IMR-90 (cell line): ENCODE results near the gene TTC39B. TPM values are rescaled to one million over a fixed set of nuclear protein-coding genes. Genes with fewer than 3 reads are reported as not detected.

Experiments
- ATAC-seq: fragments of 200-7000 bp; cut with Tn5 transposase; 2 replicates; pipeline ENCODE4 v1.9.1; 2020; ENCODE audit warnings: low read depth, mild to moderate bottlenecking, moderate library complexity
- BruUV-seq: library from RNA; stranded (reverse); fragments of 400-500 nt; replicated peaks from 2 replicates; lab custom pipeline; 2021; lab: Mats Ljungman, UMichigan
- CTCF ChIA-PET: fragments of 300-600 bp; formaldehyde crosslinking; extraction: SDS; loops from one replicate; lab custom pipeline; 2021; ENCODE audit warnings: antibody characterized with exemption; lab: Yijun Ruan, JAX
- POLR2A ChIA-PET: fragments of 300-600 bp; sonication (Branson Sonifier 250); formaldehyde crosslinking; loops from one replicate; lab custom pipeline; 2022; ENCODE audit warnings: antibody characterized with exemption; ENCODE audit not compliant: unreplicated experiment; lab: Charles Lee
- DNase-seq: peaks from one replicate; pipeline ENCODE4 v3.0.0; 2013
- H2AFZ ChIP-seq: replicated peaks from 2 replicates; pipeline ENCODE3; 2013; ENCODE audit warnings: low read length, mild to moderate bottlenecking; ENCODE audit not compliant: poor library complexity
- H2AK5ac ChIP-seq: 2 replicates; pipeline ENCODE4 v1.6.1; 2013; ENCODE audit warnings: low read depth, low read length, inconsistent platforms
- H2AK9ac ChIP-seq: replicated peaks from 2 replicates; pipeline ENCODE3; 2013; ENCODE audit warnings: mild to moderate bottlenecking, low read depth, low read length, moderate library complexity; ENCODE audit not compliant: poor library complexity
- H2BK120ac ChIP-seq: 2 replicates; pipeline ENCODE4 v1.6.1; 2013; ENCODE audit warnings: low read depth, low read length, inconsistent platforms
- H2BK15ac ChIP-seq: 3 replicates; pipeline ENCODE4 v1.6.1; 2013; ENCODE audit warnings: low read depth, low read length, inconsistent platforms
- H2BK20ac ChIP-seq: 2 replicates; pipeline ENCODE4 v1.6.1; 2013; ENCODE audit warnings: low read depth, mild to moderate bottlenecking, inconsistent platforms, low read length, moderate library complexity
- H2BK5ac ChIP-seq: 2 replicates; pipeline ENCODE4 v1.6.1; 2013; ENCODE audit warnings: mild to moderate bottlenecking, low read depth, low read length, inconsistent platforms; ENCODE audit not compliant: poor library complexity, severe bottlenecking
- H3K14ac ChIP-seq: replicated peaks from 2 replicates; pipeline ENCODE4 v1.6.1; 2013; ENCODE audit warnings: low read depth, low read length, inconsistent platforms
- H3K18ac ChIP-seq: 2 replicates; pipeline ENCODE4 v1.6.1; 2013; ENCODE audit warnings: low read depth, low read length, control low read depth
- H3K23ac ChIP-seq: 2 replicates; pipeline ENCODE4 v1.6.1; 2013; ENCODE audit warnings: low read depth, low read length, inconsistent platforms
- H3K27ac ChIP-seq: 2 replicates; pipeline ENCODE4 v1.5.1; 2013; ENCODE audit warnings: mild to moderate bottlenecking, control low read depth, low read length; ENCODE audit not compliant: insufficient read depth
- H3K27me3 ChIP-seq: 2 replicates; pipeline ENCODE4 v1.6.1; 2013; ENCODE audit warnings: low read length; ENCODE audit not compliant: control insufficient read depth, insufficient read depth
- H3K36me3 ChIP-seq: 2 replicates; pipeline ENCODE4 v1.6.1; 2013; ENCODE audit warnings: low read length, mixed read lengths; ENCODE audit not compliant: control insufficient read depth, insufficient read depth
- H3K4ac ChIP-seq: 2 replicates; pipeline ENCODE4 v1.6.1; 2013; ENCODE audit warnings: low read depth, low read length, inconsistent platforms
- H3K4me1 ChIP-seq: 2 replicates; pipeline ENCODE4 v1.6.1; 2013; ENCODE audit warnings: low read length, mixed read lengths; ENCODE audit not compliant: control insufficient read depth, insufficient read depth
- H3K4me2 ChIP-seq: 2 replicates; pipeline ENCODE4 v1.6.1; 2013; ENCODE audit warnings: low read depth, mild to moderate bottlenecking, control low read depth, low read length, moderate library complexity
- H3K4me3 ChIP-seq: 2 replicates; pipeline ENCODE4 v1.5.1; 2013; ENCODE audit warnings: low read depth, mild to moderate bottlenecking, control low read depth, low read length, moderate library complexity; ENCODE audit not compliant: insufficient read depth
- H3K56ac ChIP-seq: 2 replicates; pipeline ENCODE4 v1.6.1; 2013; ENCODE audit warnings: low read length, inconsistent platforms; ENCODE audit not compliant: insufficient read depth; ENCODE audit errors: extremely low read depth
- H3K79me1 ChIP-seq, 2 experiments: 2 replicates each; pipeline ENCODE4 v1.6.1; 2013; ENCODE audit warnings: low read length in 2 of 2, inconsistent platforms in 1 of 2, low read depth in 1 of 2
- H3K9ac ChIP-seq: 2 replicates; pipeline ENCODE4 v1.6.1; 2013; ENCODE audit warnings: low read depth, low read length, control low read depth
- H3K9me1 ChIP-seq: 2 replicates; pipeline ENCODE4 v1.6.1; 2013; ENCODE audit warnings: low read length, inconsistent platforms; ENCODE audit not compliant: insufficient read depth
- H3K9me3 ChIP-seq: 2 replicates; pipeline ENCODE4 v1.6.1; 2013; ENCODE audit warnings: low read length; ENCODE audit not compliant: control insufficient read depth, insufficient read depth
- H4K20me1 ChIP-seq: 2 replicates; pipeline ENCODE4 v1.6.1; 2013; ENCODE audit warnings: low read length, inconsistent platforms; ENCODE audit not compliant: insufficient read depth
- H4K5ac ChIP-seq: 2 replicates; pipeline ENCODE4 v1.6.1; 2013; ENCODE audit warnings: mild to moderate bottlenecking, low read depth, low read length, control low read depth
- H4K8ac ChIP-seq, 2 experiments: 2 replicates each; pipeline ENCODE4 v1.6.1; 2013; ENCODE audit warnings: low read depth in 2 of 2, low read length in 2 of 2, control low read depth in 1 of 2, inconsistent platforms in 1 of 2
- H4K91ac ChIP-seq: 2 replicates; pipeline ENCODE4 v1.6.1; 2013; ENCODE audit warnings: low read depth, low read length, inconsistent platforms; ENCODE audit not compliant: insufficient read depth
- CEBPB ChIP-seq: IDR thresholded peaks from 2 replicates; pipeline ENCODE4 v1.6.1; 2012; ENCODE audit warnings: low read depth, low read length, improper control_type of control experiment
- CTCF ChIP-seq: conservative IDR thresholded peaks from 2 replicates; pipeline ENCODE4 v1.5.1; 2012; ENCODE audit warnings: mild to moderate bottlenecking, low read depth, low read length, improper control_type of control experiment
- ELK1 ChIP-seq: fragments of 150-350 bp; IDR thresholded peaks from 2 replicates; pipeline ENCODE4 v1.6.1; 2016; ENCODE audit warnings: low read depth, mild to moderate bottlenecking, low read length, moderate library complexity, borderline replicate concordance
- MAFK ChIP-seq: IDR thresholded peaks from 2 replicates; pipeline ENCODE4 v1.6.1; 2012; ENCODE audit warnings: low read depth, low read length, improper control_type of control experiment
- MAZ ChIP-seq: IDR thresholded peaks from 2 replicates; pipeline ENCODE4 v1.6.1; 2012; ENCODE audit warnings: low read depth, mild to moderate bottlenecking, low read length, improper control_type of control experiment, moderate library complexity, borderline replicate concordance
- POLR2A ChIP-seq: IDR thresholded peaks from 2 replicates; pipeline ENCODE4 v1.6.1; 2012; ENCODE audit warnings: mild to moderate bottlenecking, low read depth, low read length
- RFX5 ChIP-seq: IDR thresholded peaks from 2 replicates; pipeline ENCODE4 v1.8.0; 2012; ENCODE audit warnings: low read depth, mild to moderate bottlenecking, low read length, moderate library complexity
- USF2 ChIP-seq: fragments of 150-350 bp; IDR thresholded peaks from 2 replicates; pipeline ENCODE4 v1.6.1; 2017; ENCODE audit warnings: mild to moderate bottlenecking, antibody characterized with exemption, low read length, low read depth
- whole genome bisulfite sequencing, 2 experiments: methylation state at CpG; one replicate each; pipeline versions ENCODE4 v1.1.5 to v1.1.7; 2013; ENCODE audit warnings: missing lambda C conversion rate in 2 of 2; ENCODE audit not compliant: insufficient read length in 1 of 2; ENCODE audit errors: extremely low coverage in 2 of 2; 5-methylcytosine and 5-hydroxymethylcytosine counted together
- dilution Hi-C: fragments of 300-500 bp; cut with HindIII; formaldehyde crosslinking; loops from one replicate; pipeline ENCODE4 v1.14.3; 2018; ENCODE audit warnings: low sequenced_read_pairs; ENCODE audit not compliant: unreplicated experiment
- in situ Hi-C: fragments of 300-500 bp; cut with MboI; formaldehyde crosslinking; loops from 3 replicates; pipeline ENCODE4 v1.14.3; 2019; ENCODE audit warnings: low sequenced_read_pairs, inconsistent platforms, mixed read lengths
- intact Hi-C: fragments of 100-400 bp; cut with micrococcal nuclease; formaldehyde crosslinking; loops from 2 replicates; pipeline ENCODE4 v1.10.0; 2022
- polyA plus RNA-seq, 3 experiments: library from polyadenylated mRNA; depleted of rRNA; stranded (reverse); fragments of >200 nt; gene quantifications; 2 replicates each; pipeline ENCODE4 v1.2.3, GENCODE V29; 2012; ENCODE audit warnings: low replicate concordance in 1 of 3
- total RNA-seq: library from RNA; depleted of rRNA; stranded (reverse); fragments of >200 nt; gene quantifications from 2 replicates; pipeline ENCODE4 v1.2.3, GENCODE V29; 2012

TTC39B gene
- total and polyA plus RNA-seq, 2 of the 4 experiments (the other 2 are of a cell fraction) = 2.5 to 12.2 TPM

- ChIA-PET POLR2A (no interaction called here), CTCF (no interaction called here)
- Histone ChIP-seq H3K23ac (peak overlapping the region; percentile 68), H3K9me3 (no peaks in the 10 kb centered on the region), H2AFZ (peak overlapping the region; percentile 98), H3K56ac (peak overlapping the region; percentile 40; the same call in 1 of the 2 replicates), H3K18ac (peak overlapping the region; percentile 14; the same call in 1 of the 2 replicates), H3K4me2 (peak overlapping the region; percentile 85), H3K36me3 (no peaks in the 10 kb centered on the region), H2BK20ac (no peak overlapping the region), H4K91ac (peak overlapping the region; percentile 84), H3K4ac (peak overlapping the region; percentile 78), H2BK15ac (no peak overlapping the region), H2BK5ac (peak overlapping the region; percentile 18), H3K79me1 (peaks cover 17 to 28% of the 10 kb centered on the region in 2 experiments), H3K9ac (peak overlapping the region; percentile 95), H3K27ac (peak overlapping the region; percentile 96), H4K5ac (peak overlapping the region; percentile 18; the same call in 1 of the 2 replicates), H3K4me3 (peak overlapping the region; percentile 95), H4K8ac (peak overlapping the region; percentile 73 to 75; a peak in 3 of 4 replicates), H3K9me1 (peaks cover 2% of the 10 kb centered on the region; the same call in 1 of the 2 replicates), H2AK9ac (peak overlapping the region; percentile 75), H3K4me1 (peaks cover 5% of the 10 kb centered on the region), H4K20me1 (no peaks in the 10 kb centered on the region), H2BK120ac (peak overlapping the region; percentile 42), H3K14ac (peak overlapping the region; percentile 93), H3K27me3 (no peaks in the 10 kb centered on the region), H2AK5ac (peak overlapping the region; percentile 26; the same call in 1 of the 2 replicates)
- dilution Hi-C loops (no loop called here), in situ Hi-C loops (loop anchor here (10.0 kb wide), 1 partner anchor 109 kb away; no protein-coding TSS in a partner anchor), intact Hi-C loops (loop anchor here (5.0 kb wide), 1 partner anchor 96 kb away; no protein-coding TSS in a partner anchor)
- 8% methylated on average over 15 of the region's 32 CpGs; no CpG with 5 or more reads in 1 of the 2 experiments for WGBS, 2 experiments
- DNase-seq (peak; percentile 56), ATAC-seq (peak; percentile 6)
- TF ChIP-seq MAZ (no peak), ELK1 (no peak), CEBPB (peak; percentile 85), POLR2A (no peak), CTCF (no peak), MAFK (no peak), USF2 (no peak), RFX5 (no peak)
- no TSS peak for BruUV-seq
These were observed 804 bp downstream of the TTC39B start for GRCh38 chr9:15306068-15306756.
